ENCODE measurements around the gene SCNN1A. TPM values are rescaled to one million over a fixed set of nuclear protein-coding genes. Genes with fewer than 3 reads are reported as not detected.

The SCNN1A gene
- total and polyA plus RNA-seq, 2 of the 13 experiments (the other 11 are each of a cell fraction or from before 2014, with no cell fraction given), result 1.5 to 14.6 TPM

GRCh38 chr12:6345319-6346091, 29.9 kb downstream of the SCNN1A start (continued):
- TF ChIP-seq SMC3 (IDR thresholded peaks at IDR 0.05; ENCODE audit: low read length) (peak; percentile 8; the same call in 1 of the 2 replicates), RARA (CRISPR knock-in tag; IDR thresholded peaks at IDR 0.05) (peak; percentile 71), SAP130 (CRISPR knock-in tag; IDR thresholded peaks at IDR 0.05; ENCODE audit: low read depth) (peak; percentile 53; the same call in 1 of the 2 replicates), JUN (CRISPR knock-in tag; IDR thresholded peaks at IDR 0.05) (no peak), BHLHE40 (IDR thresholded peaks at IDR 0.05; ENCODE audit: low read length) (peak; percentile 26; the same call in 1 of the 2 replicates), ZBTB38 (CRISPR knock-in tag; IDR thresholded peaks at IDR 0.05) (0 out of 2 replicates have a peak, but pooled peaks have one; percentile 22), IKZF4 (CRISPR knock-in tag; IDR thresholded peaks at IDR 0.05; ENCODE audit: borderline replicate concordance, low read depth, not compliant biosample characterization) (no peak), RXRB (CRISPR knock-in tag; IDR thresholded peaks at IDR 0.05; ENCODE audit: borderline replicate concordance) (peak; percentile 44; the same call in 1 of the 2 replicates), ATF7 (IDR thresholded peaks at IDR 0.05) (peak; percentile 59), ATF7 (CRISPR knock-in tag; IDR thresholded peaks at IDR 0.05) (no peak), XRCC5 (optimal IDR thresholded peaks at IDR 0.05; ENCODE audit: low read length) (peak; percentile 44), MAZ (IDR thresholded peaks at IDR 0.05; ENCODE audit: borderline replicate concordance, low read depth, low read length) (no peak), MAZ (CRISPR knock-in tag; IDR thresholded peaks at IDR 0.05; ENCODE audit: low read depth) (no peak), CREB1 (IDR thresholded peaks at IDR 0.05) (peak; percentile 90), CREB1 (CRISPR knock-in tag; IDR thresholded peaks at IDR 0.05) (peak; percentile 80), NR2F6 (IDR thresholded peaks at IDR 0.05) (no peak), NR2F6 (CRISPR knock-in tag; IDR thresholded peaks at IDR 0.05) (peak; percentile 36; the same call in 1 of the 2 replicates), HNF4A (CRISPR knock-in tag; IDR thresholded peaks at IDR 0.05) (no peak)

All from HepG2 (cell line).